ENCODE measurements around the gene SRM. TPM values are rescaled to one million over a fixed set of nuclear protein-coding genes. Genes with fewer than 3 reads are reported as not detected.
"Not testable (repeated sequence)": the region's sequence is repeated elsewhere in the genome, so short reads cannot be mapped to it uniquely, and the experiment has no call there.

Gene SRM
- total and polyA plus RNA-seq, 7 experiments from 2014 or later, result 30.9 to 128 (median 45.9) TPM

DNA sequence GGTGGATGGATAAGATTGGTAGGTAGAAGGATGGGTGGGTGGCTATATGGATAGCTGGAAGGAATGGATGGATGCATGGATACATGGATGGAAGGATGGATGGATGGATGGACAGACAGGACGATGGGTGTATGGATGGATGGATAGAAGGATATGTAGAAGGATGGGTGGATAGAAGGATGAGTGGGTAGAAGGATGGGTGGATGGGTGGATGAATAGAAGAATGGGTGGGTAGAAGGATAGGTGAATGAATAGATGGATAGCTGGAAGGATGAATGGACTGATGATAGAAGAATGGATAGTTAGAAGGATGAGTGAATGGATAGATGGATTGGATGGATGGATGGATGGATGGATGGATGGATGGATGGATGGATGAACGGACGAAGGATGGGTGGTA lies 17.8 kb downstream of the SRM start:
- Histone ChIP-seq H3K4me1 (ENCODE audit: control insufficient read depth in 2 of 2, insufficient read depth in 2 of 2, low read length in 2 of 2) (no peaks in the 10 kb centered on the region), H3K4me3 (ENCODE audit: low read length) (no peak overlapping the region), H3K27ac (ENCODE audit: low read depth, low read length) (no peak overlapping the region), H3K9me3 (ENCODE audit: control insufficient read depth in 2 of 3, low read length in 3 of 3) (no peaks in the 10 kb centered on the region), H3K27me3 (ENCODE audit: control insufficient read depth in 2 of 2, insufficient read depth in 2 of 2, low read length in 2 of 2) (peaks cover 0 to 4% of the 10 kb centered on the region in 2 donors), H3K36me3 (ENCODE audit: control insufficient read depth in 2 of 3, insufficient read depth in 3 of 3, low read length in 3 of 3) (no peaks in the 10 kb centered on the region)
- Mint-ChIP-seq H3K4me1 (peaks cover 0 to 9% (median 6%) of the 10 kb centered on the region in 7 donors), H3K9me3 (no peaks in the 10 kb centered on the region), H3K36me3 (no peaks in the 10 kb centered on the region), H3K27ac (no peak overlapping the region), H3K4me3 (no peak overlapping the region), H3K27me3 (no peaks in the 10 kb centered on the region)
- POLR2A ChIA-PET, result no interaction called here
- ATAC-seq (no peak), DNase-seq (no peak)
- intact Hi-C loops (cut with micrococcal nuclease), result no loop called here
- CTCF ChIA-PET, result no interaction called here

DNA sequence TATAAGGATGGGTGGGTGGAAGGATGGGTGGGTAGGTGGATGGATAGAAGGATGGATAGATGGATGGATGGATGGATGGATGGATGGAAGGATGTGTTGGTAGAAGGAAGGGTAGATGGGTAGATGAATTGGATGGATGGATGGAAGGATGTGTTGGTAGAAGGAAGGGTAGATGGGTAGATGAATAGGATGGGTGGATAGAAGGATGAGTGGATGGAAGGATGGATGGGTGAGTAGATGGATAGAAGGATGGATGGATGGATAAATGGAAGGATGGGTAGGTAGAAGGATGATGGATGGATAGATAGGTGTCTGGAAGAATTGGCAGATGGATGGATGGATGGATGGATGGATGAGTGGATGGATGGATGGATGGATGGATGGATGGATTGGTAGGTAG lies 18.8 kb downstream of the SRM start:
- no peak overlapping the region for H3K27ac Mint-ChIP-seq
- H3K9me3 ChIP-seq (ENCODE audit: control insufficient read depth in 2 of 3, low read length in 3 of 3), result no peaks in the 10 kb centered on the region
- no peaks in the 10 kb centered on the region for H3K36me3 Mint-ChIP-seq
- no peaks in the 10 kb centered on the region for H3K27me3 Mint-ChIP-seq
- H3K4me3 ChIP-seq (ENCODE audit: low read length), result no peak overlapping the region
- no peak for ATAC-seq
- CTCF ChIA-PET, result no interaction called here
- no peaks in the 10 kb centered on the region for H3K4me1 ChIP-seq (ENCODE audit: control insufficient read depth in 2 of 2, insufficient read depth in 2 of 2, low read length in 2 of 2)
- H3K27ac ChIP-seq (ENCODE audit: low read depth, low read length), result no peak overlapping the region
- no peak for DNase-seq
- intact Hi-C loops (cut with micrococcal nuclease), result no loop called here
- no peak overlapping the region for H3K4me3 Mint-ChIP-seq
- POLR2A ChIA-PET, result no interaction called here
- H3K27me3 ChIP-seq (ENCODE audit: control insufficient read depth in 2 of 2, insufficient read depth in 2 of 2, low read length in 2 of 2), result peaks cover 0 to 4% of the 10 kb centered on the region in 2 donors
- peaks cover 0 to 9% (median 6%) of the 10 kb centered on the region in 7 donors for H3K4me1 Mint-ChIP-seq
- no peaks in the 10 kb centered on the region for H3K36me3 ChIP-seq (ENCODE audit: control insufficient read depth in 2 of 3, insufficient read depth in 3 of 3, low read length in 3 of 3)
- H3K9me3 Mint-ChIP-seq, result no peaks in the 10 kb centered on the region

DNA sequence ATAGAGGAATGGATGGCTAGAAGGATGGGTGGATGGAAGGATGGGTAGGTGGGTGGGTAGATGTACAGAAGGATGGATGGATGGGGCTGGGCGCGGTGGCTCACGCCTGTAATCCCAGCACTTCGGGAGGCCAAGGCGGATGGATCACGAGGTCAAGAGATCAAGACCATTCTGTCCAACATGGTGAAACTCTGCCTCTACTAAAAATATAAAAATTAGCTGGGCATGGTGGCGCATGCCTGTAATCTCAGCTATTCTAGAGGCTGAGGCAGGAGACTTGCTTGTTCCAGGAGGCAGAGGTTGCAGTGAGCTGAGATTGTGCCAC lies 19.8 kb downstream of the SRM start:
- H3K36me3 Mint-ChIP-seq; H3K27ac Mint-ChIP-seq; H3K4me1 Mint-ChIP-seq; intact Hi-C loops (cut with micrococcal nuclease); H3K4me1 ChIP-seq (ENCODE audit: control insufficient read depth in 2 of 2, insufficient read depth in 2 of 2, low read length in 2 of 2); H3K9me3 ChIP-seq (ENCODE audit: control insufficient read depth in 2 of 3, low read length in 3 of 3); ATAC-seq; H3K4me3 Mint-ChIP-seq; H3K27me3 Mint-ChIP-seq; H3K36me3 ChIP-seq (ENCODE audit: control insufficient read depth in 2 of 3, insufficient read depth in 3 of 3, low read length in 3 of 3); POLR2A ChIA-PET; H3K27me3 ChIP-seq (ENCODE audit: control insufficient read depth in 2 of 2, insufficient read depth in 2 of 2, low read length in 2 of 2); H3K4me3 ChIP-seq (ENCODE audit: low read length); H3K9me3 Mint-ChIP-seq; H3K27ac ChIP-seq (ENCODE audit: low read depth, low read length); DNase-seq: not testable (repeated sequence)
- CTCF ChIA-PET, result interaction anchor here (0.6 kb wide), 1 partner anchor 58 kb away, joined by 6 read pairs; no protein-coding TSS in a partner anchor

DNA sequence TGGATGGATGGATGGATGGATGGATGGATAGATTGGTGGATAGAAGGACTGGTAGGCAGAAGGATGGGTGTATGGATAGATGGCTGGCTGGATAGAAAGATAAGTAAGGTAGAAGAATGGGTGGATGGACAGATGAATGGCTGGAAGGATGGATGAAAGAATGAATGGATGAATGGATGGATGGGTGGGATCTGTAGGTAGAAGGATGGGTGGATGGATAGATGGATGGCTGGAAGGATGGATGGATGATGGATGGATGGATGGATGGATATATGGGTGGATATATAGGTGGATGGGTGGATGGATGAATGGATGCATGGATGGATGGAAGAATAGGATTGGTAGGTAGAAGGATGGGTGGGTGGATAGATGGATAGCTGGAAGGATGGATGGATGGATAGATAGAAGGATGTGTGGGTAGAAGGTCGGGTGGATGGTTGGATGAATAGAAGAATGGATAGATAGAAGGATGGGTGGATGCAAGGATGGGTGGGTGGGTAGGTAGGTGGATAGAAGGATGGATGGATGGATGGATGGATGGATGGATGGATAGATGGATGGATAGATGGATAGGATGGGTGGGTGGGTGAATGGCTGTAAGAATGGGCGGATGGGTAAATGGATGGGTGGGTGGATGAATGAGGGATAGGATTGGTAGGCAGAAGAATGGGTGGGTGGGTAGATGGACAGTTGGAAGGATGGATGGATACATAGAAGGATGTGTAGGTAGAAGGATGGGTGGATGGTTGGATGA lies 20.3 kb downstream of the SRM start:
- ATAC-seq (no peak), DNase-seq (no peak)
- Mint-ChIP-seq H3K27ac (no peak overlapping the region), H3K27me3 (no peaks in the 10 kb centered on the region), H3K4me3 (no peak overlapping the region), H3K4me1 (peaks cover 0 to 9% (median 6%) of the 10 kb centered on the region in 7 donors), H3K36me3 (no peaks in the 10 kb centered on the region), H3K9me3 (no peaks in the 10 kb centered on the region)
- intact Hi-C loops (cut with micrococcal nuclease), result loop anchor here (5.0 kb wide), 3 partner anchors 168 to 298 kb away; no protein-coding TSS in a partner anchor
- Histone ChIP-seq H3K36me3 (ENCODE audit: control insufficient read depth in 2 of 3, insufficient read depth in 3 of 3, low read length in 3 of 3) (no peaks in the 10 kb centered on the region), H3K4me1 (ENCODE audit: control insufficient read depth in 2 of 2, insufficient read depth in 2 of 2, low read length in 2 of 2) (no peaks in the 10 kb centered on the region), H3K27me3 (ENCODE audit: control insufficient read depth in 2 of 2, insufficient read depth in 2 of 2, low read length in 2 of 2) (peaks cover 0 to 4% of the 10 kb centered on the region in 2 donors), H3K9me3 (ENCODE audit: control insufficient read depth in 2 of 3, low read length in 3 of 3) (no peaks in the 10 kb centered on the region), H3K27ac (ENCODE audit: low read depth, low read length) (no peak overlapping the region), H3K4me3 (ENCODE audit: low read length) (no peak overlapping the region)
- ChIA-PET CTCF (interaction anchor here (2.9 kb wide), 1 partner anchor 605 kb away, joined by 35 read pairs; no protein-coding TSS in a partner anchor), POLR2A (no interaction called here)

DNA sequence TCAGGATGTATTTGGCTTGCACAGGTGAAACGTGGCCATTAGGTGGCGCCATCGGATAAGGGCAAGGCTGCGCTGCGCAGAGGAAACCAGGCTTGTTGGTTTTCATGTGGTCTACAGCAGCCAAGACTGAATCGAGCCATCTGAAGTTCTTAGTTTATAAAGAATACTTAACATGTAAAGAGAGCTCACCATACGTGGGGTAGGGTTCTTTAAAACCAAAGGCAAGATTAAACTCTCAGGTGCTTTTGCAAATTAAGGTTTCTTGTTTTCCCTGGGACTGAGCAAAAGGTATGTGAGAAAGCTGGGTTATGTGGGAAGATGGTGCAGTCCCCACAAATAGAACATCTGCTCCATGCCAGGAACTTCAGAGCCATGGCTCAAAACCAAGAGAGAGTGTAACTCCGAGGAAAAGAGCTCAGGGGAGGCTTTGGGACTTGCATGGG lies 22.1 kb downstream of the SRM start:
- intact Hi-C loops (cut with micrococcal nuclease), result loop anchor here (1.0 to 5.0 kb wide), 11 partner anchors 23 to 857 kb away; partner anchors contain the start of genes EXOSC10 (in 2 of the 2) and SRM (in 2 of the 2)
- peaks cover 0 to 4% of the 10 kb centered on the region in 2 donors for H3K27me3 ChIP-seq (ENCODE audit: control insufficient read depth in 2 of 2, insufficient read depth in 2 of 2, low read length in 2 of 2)
- H3K27ac ChIP-seq (ENCODE audit: low read depth, low read length), result no peak overlapping the region
- Mint-ChIP-seq H3K27me3 (no peaks in the 10 kb centered on the region), H3K27ac (no peak overlapping the region), H3K36me3 (no peaks in the 10 kb centered on the region), H3K4me3 (no peak overlapping the region), H3K9me3 (no peaks in the 10 kb centered on the region), H3K4me1 (peaks cover 0 to 9% (median 6%) of the 10 kb centered on the region in 7 donors)
- ATAC-seq (peak; percentile 99), DNase-seq (peak; percentile 76 to 90 (median 85))
- H3K4me1 ChIP-seq (ENCODE audit: control insufficient read depth in 2 of 2, insufficient read depth in 2 of 2, low read length in 2 of 2), result no peaks in the 10 kb centered on the region
- ChIA-PET CTCF (interaction anchor here (0.6 to 2.9 kb wide), 47 partner anchors 9 to 1522 kb away, joined by 3 to 35 read pairs (median 4); partner anchors contain the start of genes ANGPTL7, EXOSC10, FBXO6 and MASP2), POLR2A (interaction anchor here (0.6 to 1.2 kb wide), 8 partner anchors 10 to 682 kb away, joined by 3 to 4 read pairs (median 3); partner anchors contain the start of gene TARDBP)
- no peaks in the 10 kb centered on the region for H3K9me3 ChIP-seq (ENCODE audit: control insufficient read depth in 2 of 3, low read length in 3 of 3)
- no peak overlapping the region for H3K4me3 ChIP-seq (ENCODE audit: low read length)
- H3K36me3 ChIP-seq (ENCODE audit: control insufficient read depth in 2 of 3, insufficient read depth in 3 of 3, low read length in 3 of 3), result no peaks in the 10 kb centered on the region

DNA sequence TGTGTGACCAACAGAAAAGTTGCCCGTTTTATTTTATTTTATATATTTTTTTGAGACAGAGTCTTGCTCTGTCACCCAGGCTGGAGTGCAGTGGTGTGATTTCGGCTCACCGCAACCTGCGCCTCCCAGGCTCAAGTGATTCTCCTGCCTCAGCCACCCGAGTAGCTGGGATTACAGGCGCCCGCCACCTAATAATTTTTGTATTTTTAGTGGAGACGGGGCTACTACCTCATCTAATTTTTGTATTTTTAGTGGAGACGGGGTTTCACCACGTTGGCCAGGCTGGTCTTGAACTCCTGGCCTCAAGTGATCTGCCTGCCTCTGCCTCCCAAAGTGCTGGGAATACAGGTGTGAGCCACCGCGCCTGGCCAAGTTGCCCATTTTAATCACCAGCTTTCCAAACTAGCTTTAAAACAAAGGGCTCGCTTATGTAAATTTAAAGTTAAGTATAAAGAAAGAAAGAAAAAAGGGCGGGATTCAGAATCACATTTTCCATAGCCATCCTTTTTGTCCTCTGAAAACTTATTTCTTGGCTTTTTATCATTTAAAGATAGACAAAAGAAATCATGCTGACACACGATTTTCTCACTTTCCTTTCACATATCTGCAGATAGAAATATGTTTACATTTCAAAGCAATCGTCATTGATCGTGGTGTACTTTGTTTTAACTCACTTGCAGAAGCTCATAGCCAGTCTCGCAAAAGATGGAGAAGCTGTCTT lies 22.6 kb downstream of the SRM start:
- H3K36me3 Mint-ChIP-seq; H3K4me1 ChIP-seq (ENCODE audit: control insufficient read depth in 2 of 2, insufficient read depth in 2 of 2, low read length in 2 of 2); H3K27me3 ChIP-seq (ENCODE audit: control insufficient read depth in 2 of 2, insufficient read depth in 2 of 2, low read length in 2 of 2); H3K9me3 ChIP-seq (ENCODE audit: control insufficient read depth in 2 of 3, low read length in 3 of 3); H3K36me3 ChIP-seq (ENCODE audit: control insufficient read depth in 2 of 3, insufficient read depth in 3 of 3, low read length in 3 of 3); H3K4me3 ChIP-seq (ENCODE audit: low read length); H3K27me3 Mint-ChIP-seq; H3K27ac ChIP-seq (ENCODE audit: low read depth, low read length); H3K4me1 Mint-ChIP-seq; ATAC-seq; H3K4me3 Mint-ChIP-seq; H3K27ac Mint-ChIP-seq; DNase-seq; H3K9me3 Mint-ChIP-seq: not testable (repeated sequence)
- intact Hi-C loops (cut with micrococcal nuclease), result loop anchor here (1.0 to 5.0 kb wide), 11 partner anchors 23 to 857 kb away; partner anchors contain the start of genes EXOSC10 (in 2 of the 2) and SRM (in 2 of the 2)
- CTCF ChIA-PET, result interaction anchor here (0.6 to 2.9 kb wide), 42 partner anchors 10 to 1521 kb away, joined by 3 to 35 read pairs (median 4); partner anchors contain the start of genes ANGPTL7, EXOSC10, MASP2 and MTOR
- POLR2A ChIA-PET, result interaction anchor here (0.6 to 1.2 kb wide), 6 partner anchors 10 to 683 kb away, joined by 3 to 4 read pairs (median 4); partner anchors contain the start of gene TARDBP
